Neuronal stem cell (in vitro differentiated cells): ENCODE data around the gene IL1F10.
"Not testable (repeated sequence)": the region's sequence is repeated elsewhere in the genome, so short reads cannot be mapped to it uniquely, and the experiment has no call there.

ENCODE experiments used
- DNase-seq: peaks from one replicate; pipeline ENCODE4 v3.0.0-alpha.2; 2013; ENCODE audit warnings: low spot score
- H2AFZ ChIP-seq: one replicate; pipeline ENCODE4 v1.6.1; 2013; ENCODE audit warnings: mild to moderate bottlenecking, low read length, inconsistent platforms
- H2AK5ac ChIP-seq: 2 replicates; pipeline ENCODE4 v1.6.1; 2013; ENCODE audit warnings: low read depth, mild to moderate bottlenecking, inconsistent platforms, low read length, moderate library complexity, mixed read lengths
- H2BK120ac ChIP-seq: 2 replicates; pipeline ENCODE4 v1.6.1; 2013; ENCODE audit warnings: low read depth, mild to moderate bottlenecking, inconsistent platforms, low read length, moderate library complexity, mixed read lengths
- H2BK12ac ChIP-seq: one replicate; pipeline ENCODE4 v1.6.1; 2013; ENCODE audit warnings: low read length, inconsistent platforms
- H2BK15ac ChIP-seq: 2 replicates; pipeline ENCODE4 v1.6.1; 2013; ENCODE audit warnings: mild to moderate bottlenecking, low read length, inconsistent platforms, mixed read lengths
- H2BK5ac ChIP-seq: one replicate; pipeline ENCODE4 v1.6.1; 2013; ENCODE audit warnings: inconsistent platforms, mild to moderate bottlenecking, low read length, moderate library complexity
- H3K14ac ChIP-seq: one replicate; pipeline ENCODE4 v1.6.1; 2013; ENCODE audit warnings: low read length, inconsistent platforms
- H3K18ac ChIP-seq: 2 replicates; pipeline ENCODE4 v1.6.1; 2013; ENCODE audit warnings: low read length, inconsistent platforms
- H3K23ac ChIP-seq: 2 replicates; pipeline ENCODE4 v1.6.1; 2013; ENCODE audit warnings: low read depth, mild to moderate bottlenecking, mixed read lengths, low read length, inconsistent platforms; ENCODE audit not compliant: poor library complexity
- H3K27ac ChIP-seq: replicated peaks from 3 replicates; pipeline ENCODE4 v1.5.1; 2013; ENCODE audit warnings: low read length, inconsistent platforms
- H3K27me3 ChIP-seq, 3 experiments: 2 replicates each; pipeline ENCODE4 v1.6.1; 2013; ENCODE audit warnings: low read length in 3 of 3, mild to moderate bottlenecking in 2 of 3, inconsistent platforms in 1 of 3, low read depth in 1 of 3, mixed read lengths in 1 of 3, moderate library complexity in 1 of 3; ENCODE audit not compliant: control insufficient read depth in 3 of 3, insufficient read depth in 3 of 3
- H3K36me3 ChIP-seq, 2 donors: replicated peaks in 1 of 2; 2 replicates each; pipeline ENCODE4 v1.6.1; 2013; ENCODE audit warnings: low read length in 2 of 2; ENCODE audit not compliant: control insufficient read depth in 2 of 2, insufficient read depth in 2 of 2
- H3K4ac ChIP-seq: 2 replicates; pipeline ENCODE4 v1.6.1; 2013; ENCODE audit warnings: inconsistent platforms, mild to moderate bottlenecking, low read length, moderate library complexity
- H3K4me1 ChIP-seq, 2 donors: 1 replicate in 1 of 2; 2 replicates in 1 of 2; pipeline ENCODE4 v1.6.1; 2013; ENCODE audit warnings: low read length in 2 of 2, low read depth in 1 of 2; ENCODE audit not compliant: control insufficient read depth in 2 of 2, insufficient read depth in 1 of 2
- H3K4me2 ChIP-seq: one replicate; pipeline ENCODE4 v1.6.1; 2013; ENCODE audit warnings: mild to moderate bottlenecking, low read length, inconsistent platforms; ENCODE audit not compliant: insufficient read depth, poor library complexity, severe bottlenecking
- H3K4me3 ChIP-seq, 2 donors: 2 replicates each; pipeline ENCODE4 v1.5.1; 2013; ENCODE audit warnings: low read length in 2 of 2, mild to moderate bottlenecking in 2 of 2, inconsistent platforms in 1 of 2, moderate library complexity in 1 of 2
- H3K79me1 ChIP-seq: one replicate; pipeline ENCODE4 v1.6.1; 2013; ENCODE audit warnings: low read depth, mild to moderate bottlenecking, inconsistent platforms, low read length, moderate library complexity
- H3K9ac ChIP-seq: one replicate; pipeline ENCODE4 v1.6.1; 2013; ENCODE audit warnings: mild to moderate bottlenecking, low read depth, low read length, inconsistent platforms; ENCODE audit not compliant: poor library complexity
- H3K9me3 ChIP-seq, 2 donors: replicated peaks in 1 of 2; 2 replicates each; pipeline versions ENCODE3 to v1.6.1; 2013; ENCODE audit warnings: low read length in 2 of 2, mild to moderate bottlenecking in 2 of 2, inconsistent platforms in 1 of 2, low read depth in 1 of 2, mixed read lengths in 1 of 2, moderate library complexity in 1 of 2; ENCODE audit not compliant: control insufficient read depth in 2 of 2, insufficient read depth in 1 of 2
- H4K8ac ChIP-seq: one replicate; pipeline ENCODE4 v1.6.1; 2013; ENCODE audit warnings: low read depth, mild to moderate bottlenecking, inconsistent platforms, low read length, moderate library complexity
- H4K91ac ChIP-seq: one replicate; pipeline ENCODE4 v1.6.1; 2013; ENCODE audit warnings: low read length, low read depth, mild to moderate bottlenecking, inconsistent platforms; ENCODE audit not compliant: poor library complexity
- WGBS, 2 donors: extraction: QIAGEN DNeasy Blood & Tissue Kit; methylation state at CpG; one replicate each; pipeline ENCODE4 v1.1.7; 2013; ENCODE audit warnings: missing lambda C conversion rate in 2 of 2, mixed read lengths in 1 of 2; ENCODE audit not compliant: insufficient read length in 2 of 2, insufficient replicate concordance in 1 of 2; ENCODE audit errors: extremely low coverage in 2 of 2; 5-methylcytosine and 5-hydroxymethylcytosine counted together

The IL1F10 gene

DNA sequence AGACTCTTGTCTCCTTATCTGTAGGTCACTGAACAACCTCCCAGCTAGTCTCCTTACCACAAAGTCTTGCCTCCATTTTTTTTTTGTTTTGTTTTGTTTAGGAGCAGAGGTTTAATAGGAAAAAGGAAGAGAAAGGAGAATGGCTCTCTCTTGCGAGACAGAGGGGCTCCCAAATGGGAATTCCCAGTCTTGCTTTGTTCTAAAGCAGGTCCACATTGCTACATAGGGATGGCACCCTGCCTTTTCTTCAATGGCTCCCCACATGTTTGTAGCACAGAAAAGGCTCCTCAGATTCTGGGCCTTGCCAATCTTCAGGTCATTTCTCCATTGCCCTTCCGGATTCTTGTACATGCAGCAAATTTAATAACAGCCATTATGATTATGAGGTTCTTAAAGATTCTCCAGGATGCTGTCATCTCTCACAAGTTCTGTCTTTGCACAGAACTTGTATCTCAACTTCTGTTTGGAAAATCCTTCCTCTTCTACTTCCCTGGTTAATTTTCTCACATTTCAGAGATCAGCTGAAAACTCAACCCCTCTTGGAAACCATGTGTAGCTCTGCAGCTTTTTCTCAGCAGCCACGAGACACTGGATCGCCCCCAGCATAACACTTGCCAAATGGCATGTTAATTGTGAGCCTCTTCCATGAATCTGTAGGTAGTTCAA, 23.6 kb downstream of the IL1F10 start:
- Histone ChIP-seq H3K4me3 (no peak overlapping the region), H3K4me1 (no peaks in the 10 kb centered on the region), H3K36me3 (no peaks in the 10 kb centered on the region), H3K27ac (no peak overlapping the region), H3K9ac (no peak overlapping the region), H2BK120ac (no peak overlapping the region), H4K8ac (no peak overlapping the region), H4K91ac (no peak overlapping the region), H2BK12ac (no peak overlapping the region), H3K4me2 (no peak overlapping the region), H3K79me1 (no peaks in the 10 kb centered on the region), H2AFZ (no peak overlapping the region), H3K14ac (no peak overlapping the region), H2BK5ac (no peak overlapping the region), H3K9me3 (no peaks in the 10 kb centered on the region), H3K4ac (no peak overlapping the region), H3K18ac (no peak overlapping the region), H2BK15ac (no peak overlapping the region), H3K27me3 (peaks cover 0 to 4% (median 0%) of the 10 kb centered on the region in 3 experiments), H2AK5ac (no peak overlapping the region), H3K23ac (no peak overlapping the region)
- no peak for DNase-seq
- no CpG with 5 or more reads among the region's 4 CpGs for WGBS, 2 donors

- Histone ChIP-seq H3K79me1 (no peaks in the 10 kb centered on the region), H2BK12ac (no peak overlapping the region), H3K4ac (no peak overlapping the region), H3K4me1 (no peaks in the 10 kb centered on the region), H2BK120ac (no peak overlapping the region), H3K9me3 (no peaks in the 10 kb centered on the region), H2BK5ac (no peak overlapping the region), H3K4me3 (no peak overlapping the region), H3K23ac (no peak overlapping the region), H3K18ac (no peak overlapping the region), H3K27ac (no peak overlapping the region), H2AK5ac (no peak overlapping the region), H4K8ac (no peak overlapping the region), H3K4me2 (no peak overlapping the region), H3K9ac (no peak overlapping the region), H3K14ac (no peak overlapping the region), H2AFZ (no peak overlapping the region), H4K91ac (no peak overlapping the region), H3K36me3 (no peaks in the 10 kb centered on the region), H2BK15ac (no peak overlapping the region), H3K27me3 (peaks cover 0 to 4% (median 0%) of the 10 kb centered on the region in 3 experiments)
- WGBS, 2 donors = no CpG with 5 or more reads among the region's 5 CpGs
- DNase-seq = no peak
Measured at GRCh38 chr2:113092864-113093612, 25.3 kb downstream of the IL1F10 start.

DNA sequence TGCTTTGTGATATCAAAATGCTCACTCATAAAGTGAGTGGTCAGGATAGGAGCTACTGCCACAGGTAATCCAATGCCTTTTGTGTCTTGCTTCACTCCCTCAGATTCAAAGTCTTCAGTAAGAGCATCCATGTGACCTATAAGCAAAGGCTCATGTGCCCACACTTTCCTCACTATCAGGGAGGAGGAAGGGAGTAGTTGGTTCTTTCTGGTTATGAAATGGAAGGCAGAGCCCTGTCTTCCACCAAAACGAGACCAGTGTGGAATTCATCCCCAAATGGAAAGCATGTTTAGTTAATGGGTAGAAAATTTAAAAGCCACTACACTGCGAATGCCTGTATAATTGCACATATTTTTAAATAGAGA, 25.8 kb downstream of the IL1F10 start:
- Histone ChIP-seq H3K9me3 (peaks cover 0 to 1% of the 10 kb centered on the region in 2 donors), H2AK5ac (no peak overlapping the region), H3K4me1 (no peaks in the 10 kb centered on the region), H4K91ac (no peak overlapping the region), H2BK5ac (no peak overlapping the region), H2AFZ (no peak overlapping the region), H2BK120ac (no peak overlapping the region), H3K4ac (no peak overlapping the region), H4K8ac (no peak overlapping the region), H3K27ac (no peak overlapping the region), H3K4me2 (no peak overlapping the region), H3K36me3 (no peaks in the 10 kb centered on the region), H3K23ac (no peak overlapping the region), H2BK15ac (no peak overlapping the region), H3K9ac (no peak overlapping the region), H3K18ac (no peak overlapping the region), H3K4me3 (no peak overlapping the region), H3K27me3 (peaks cover 0 to 4% (median 0%) of the 10 kb centered on the region in 3 experiments), H3K14ac (no peak overlapping the region), H3K79me1 (no peaks in the 10 kb centered on the region), H2BK12ac (no peak overlapping the region)
- WGBS, 2 donors = no CpG with 5 or more reads among the region's 2 CpGs
- no peak for DNase-seq

DNA sequence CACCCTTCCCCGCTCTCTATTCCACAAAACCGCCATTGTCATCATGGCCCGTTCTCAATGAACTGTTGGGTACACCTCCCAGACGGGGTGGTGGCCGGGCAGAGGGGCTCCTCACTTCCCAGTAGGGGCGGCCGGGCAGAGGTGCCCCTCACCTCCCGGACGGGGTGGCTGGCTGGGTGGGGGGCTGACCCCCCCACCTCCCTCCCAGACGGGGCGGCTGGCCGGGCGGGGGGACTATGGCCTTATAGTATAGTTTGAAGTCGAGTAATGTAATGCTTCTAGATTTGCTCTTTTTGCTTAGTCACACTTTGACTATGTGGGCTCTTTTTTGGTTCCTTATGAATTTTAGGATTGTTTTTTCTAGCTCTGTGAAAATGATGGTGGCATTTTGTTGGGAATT, 28.5 kb downstream of the IL1F10 start:
- not testable (repeated sequence) for H3K9ac ChIP-seq

More for the DNA sequence above, 28.5 kb downstream of the IL1F10 start:
- no CpG with 5 or more reads among the region's 14 CpGs for WGBS, 2 donors
- H3K36me3 ChIP-seq, H2BK5ac ChIP-seq, H2BK12ac ChIP-seq, H3K18ac ChIP-seq, H2AK5ac ChIP-seq, H2BK120ac ChIP-seq, H2AFZ ChIP-seq, H3K14ac ChIP-seq, H3K4me1 ChIP-seq, H3K23ac ChIP-seq, H4K91ac ChIP-seq, H3K9me3 ChIP-seq, H3K27ac ChIP-seq, H3K4ac ChIP-seq, DNase-seq, H3K4me3 ChIP-seq, H4K8ac ChIP-seq, H3K27me3 ChIP-seq, H3K79me1 ChIP-seq, H2BK15ac ChIP-seq, H3K4me2 ChIP-seq: not testable (repeated sequence)
